Esophagus squamous epithelium (tissue), 4 donors: ENCODE measurements around the gene SGCD.

Experiments
- POLR2A ChIP-seq, 4 donors: fragments of 450-650 bp; IDR thresholded peaks; one replicate each; pipeline ENCODE4 v1.6.1; 2017; ENCODE audit warnings: antibody characterized with exemption in 4 of 4, mild to moderate bottlenecking in 4 of 4, moderate library complexity in 3 of 4
- TF ChIP-seq, protein P1 (sequence below), 6 experiments: fragments of 450-650 bp in 4 of 6; fragments of 200-600 bp in 2 of 6; sonication (generic) in 2 of 6; IDR thresholded peaks; one replicate each; pipeline ENCODE4 v1.5.1; 2016 to 2019; ENCODE audit warnings: antibody characterized with exemption in 6 of 6, mild to moderate bottlenecking in 4 of 6, moderate library complexity in 4 of 6

DNA sequence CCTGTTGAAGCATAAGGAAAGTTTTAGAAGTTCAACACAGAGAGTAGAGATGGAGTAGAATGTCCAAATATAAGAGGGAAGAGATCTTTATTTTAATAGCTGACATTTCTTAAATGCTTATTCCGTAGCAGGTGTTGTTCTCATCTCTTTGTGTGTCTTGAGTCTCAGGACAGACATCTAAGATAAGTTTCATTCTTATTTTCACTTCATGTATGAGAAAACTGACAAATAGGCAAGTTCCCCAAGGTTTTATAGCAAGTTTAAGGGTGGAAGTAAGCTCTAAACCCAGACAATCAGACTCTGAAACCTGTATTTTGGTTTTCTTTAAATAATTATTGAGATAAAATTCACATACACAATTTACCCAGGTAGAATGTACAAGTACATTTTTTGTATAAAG, 294.8 kb downstream of the SGCD start:
- TF ChIP-seq, protein P1, sequence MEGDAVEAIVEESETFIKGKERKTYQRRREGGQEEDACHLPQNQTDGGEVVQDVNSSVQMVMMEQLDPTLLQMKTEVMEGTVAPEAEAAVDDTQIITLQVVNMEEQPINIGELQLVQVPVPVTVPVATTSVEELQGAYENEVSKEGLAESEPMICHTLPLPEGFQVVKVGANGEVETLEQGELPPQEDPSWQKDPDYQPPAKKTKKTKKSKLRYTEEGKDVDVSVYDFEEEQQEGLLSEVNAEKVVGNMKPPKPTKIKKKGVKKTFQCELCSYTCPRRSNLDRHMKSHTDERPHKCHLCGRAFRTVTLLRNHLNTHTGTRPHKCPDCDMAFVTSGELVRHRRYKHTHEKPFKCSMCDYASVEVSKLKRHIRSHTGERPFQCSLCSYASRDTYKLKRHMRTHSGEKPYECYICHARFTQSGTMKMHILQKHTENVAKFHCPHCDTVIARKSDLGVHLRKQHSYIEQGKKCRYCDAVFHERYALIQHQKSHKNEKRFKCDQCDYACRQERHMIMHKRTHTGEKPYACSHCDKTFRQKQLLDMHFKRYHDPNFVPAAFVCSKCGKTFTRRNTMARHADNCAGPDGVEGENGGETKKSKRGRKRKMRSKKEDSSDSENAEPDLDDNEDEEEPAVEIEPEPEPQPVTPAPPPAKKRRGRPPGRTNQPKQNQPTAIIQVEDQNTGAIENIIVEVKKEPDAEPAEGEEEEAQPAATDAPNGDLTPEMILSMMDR (IDR thresholded peaks at IDR 0.05): no peak
- TF ChIP-seq POLR2A (IDR thresholded peaks at IDR 0.05): no peak
